ENCODE data around the gene MRPS12.
"Not testable (repeated sequence)": the region's sequence is repeated elsewhere in the genome, so short reads cannot be mapped to it uniquely, and the experiment has no call there.

Gene MRPS12

DNA sequence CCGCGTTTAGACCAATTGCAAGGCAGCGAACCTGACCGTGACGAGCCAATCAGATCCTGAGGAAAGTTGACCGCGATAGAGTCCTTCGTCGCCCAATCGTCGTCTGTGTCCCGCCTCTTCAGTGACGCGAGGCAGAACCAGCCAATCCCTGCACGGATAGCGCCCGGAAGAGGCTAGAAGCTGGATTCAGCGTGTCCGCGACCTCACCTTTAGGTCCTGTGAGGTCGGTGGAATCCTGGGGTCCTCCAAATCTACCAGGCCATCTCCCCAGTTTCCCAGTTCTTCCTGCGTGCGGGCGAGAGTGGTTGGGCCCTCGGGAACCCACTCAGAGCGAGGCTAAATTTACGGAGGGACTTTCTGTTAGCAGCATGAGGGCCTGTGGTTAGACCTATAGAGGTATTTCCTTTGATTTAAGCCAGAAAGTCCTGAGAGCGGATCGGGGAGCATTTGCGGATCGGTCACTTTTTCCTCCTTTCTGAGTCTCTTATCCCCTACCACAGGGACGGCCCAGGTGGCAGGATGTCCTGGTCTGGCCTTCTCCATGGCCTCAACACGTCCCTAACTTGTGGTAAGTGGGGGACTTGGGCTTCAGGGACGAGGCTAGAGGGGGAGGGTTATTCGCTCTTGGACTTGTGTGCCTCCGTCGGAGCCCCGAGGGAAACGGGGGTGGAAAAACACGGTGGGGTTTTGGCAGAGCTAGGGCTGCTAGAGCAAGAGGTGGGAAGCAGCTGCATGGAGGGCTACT lies at the start of gene MRPS12:
Gene MRPS12 (plus strand): TSS at position 169 of the 745 bp plus-strand sequence. CDS start 351 bp downstream, at position 520.
- DNase-seq, result peak in 50 of 58 donors; percentile 92 to 100 (median 98)

DNA sequence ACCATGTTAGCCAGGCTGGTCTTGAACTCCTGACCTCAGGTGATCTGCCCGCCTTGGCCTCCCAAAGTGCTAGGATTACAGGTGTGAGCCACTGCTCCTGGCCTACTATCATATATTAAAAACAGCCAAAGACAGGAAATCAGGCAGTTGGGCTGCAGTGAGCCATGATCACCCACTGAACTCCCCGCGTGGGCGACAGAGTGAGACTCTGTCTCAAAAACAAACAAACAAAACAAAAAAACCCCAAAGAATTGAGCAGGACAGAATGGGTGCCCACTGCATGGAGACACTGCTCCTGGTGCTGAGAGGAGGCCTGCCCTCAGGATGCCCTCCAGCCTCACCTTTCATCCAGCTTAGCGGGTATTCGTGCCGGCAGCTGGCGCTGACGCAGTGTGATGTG lies 47.5 kb upstream of the MRPS12 start:
- DNase-seq, result no peak

DNA sequence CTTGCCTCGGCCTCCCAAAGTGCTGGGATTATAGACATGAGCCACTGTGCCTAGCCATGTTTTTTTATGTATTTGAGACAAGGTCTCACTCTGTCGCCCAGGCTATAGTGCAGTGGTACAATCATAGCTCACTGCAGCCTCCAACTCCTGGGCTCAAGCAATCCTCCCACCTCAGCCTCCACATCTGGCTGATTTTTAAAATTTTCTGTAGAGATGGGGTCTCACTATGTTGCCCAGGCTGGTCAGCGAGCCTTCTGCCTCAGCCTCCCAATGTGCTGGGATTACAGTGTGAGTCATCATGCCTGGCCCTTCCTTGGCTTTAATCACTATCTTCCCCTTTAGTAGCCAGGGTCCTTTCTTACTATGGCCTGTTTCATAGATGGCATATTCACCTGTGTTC lies 46.1 kb upstream of the MRPS12 start:
- DNase-seq, result not testable (repeated sequence)

DNA sequence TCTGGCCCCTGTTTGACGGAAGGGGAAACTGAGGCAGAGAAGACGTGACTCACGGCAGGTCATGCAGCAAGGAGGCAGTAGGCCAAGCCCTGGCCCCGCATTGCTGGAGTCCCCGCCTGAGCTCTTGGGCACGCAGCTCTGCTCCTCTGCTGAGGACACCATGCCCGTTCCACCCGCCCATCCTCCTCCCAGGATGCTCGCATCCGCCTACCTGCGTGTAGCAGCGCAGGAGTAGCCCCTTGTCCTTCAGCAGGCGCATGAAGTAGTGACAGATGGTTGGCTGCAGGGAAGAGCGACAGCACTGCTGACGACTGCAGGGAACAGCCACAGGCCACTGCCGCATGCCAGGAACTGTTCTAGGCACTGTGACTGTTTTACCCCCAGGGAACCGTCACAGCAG lies 41.9 kb upstream of the MRPS12 start:
- peak in 4 of 58 donors; percentile 14 to 48 (median 22) for DNase-seq

DNA sequence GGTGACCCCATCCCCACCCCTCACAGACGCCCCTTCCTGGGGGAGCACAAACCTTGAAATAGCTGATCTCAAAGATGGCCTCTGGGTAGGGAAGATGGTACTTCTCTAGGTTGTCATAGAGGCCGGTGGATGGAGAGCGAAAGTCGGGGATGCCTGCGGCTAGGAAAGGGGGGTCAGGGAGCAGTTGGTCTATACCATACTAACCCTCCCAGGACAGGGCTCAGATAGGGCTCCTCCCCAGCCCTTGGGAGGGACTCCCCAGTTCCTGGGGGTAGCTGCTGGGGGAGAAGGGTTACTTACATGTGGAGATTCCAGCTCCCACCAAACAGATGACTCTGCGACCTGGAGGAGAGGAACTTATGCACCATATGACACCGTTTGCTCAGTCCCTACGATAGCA lies 40.9 kb upstream of the MRPS12 start:
- no peak for DNase-seq

DNA sequence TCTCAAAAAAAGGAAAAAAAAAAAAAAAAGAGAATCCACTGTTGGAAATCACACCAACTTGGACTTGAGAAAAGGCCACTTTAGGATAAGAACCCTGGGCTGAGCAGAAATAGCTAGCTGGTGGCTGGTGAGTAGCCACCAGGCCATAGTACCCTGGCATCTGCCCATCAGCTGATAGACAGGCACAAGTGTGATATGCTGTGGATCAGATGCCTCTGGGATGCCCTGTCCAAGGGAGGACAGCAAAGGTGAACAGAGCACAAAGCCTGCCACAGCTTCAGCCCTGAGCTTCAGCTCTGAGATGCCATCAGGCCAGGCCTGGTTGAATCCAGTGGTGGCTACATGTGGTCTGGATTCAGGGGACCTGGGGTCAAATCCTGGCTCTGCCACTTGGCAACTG lies 40.1 kb upstream of the MRPS12 start:
- DNase-seq, result no peak

DNA sequence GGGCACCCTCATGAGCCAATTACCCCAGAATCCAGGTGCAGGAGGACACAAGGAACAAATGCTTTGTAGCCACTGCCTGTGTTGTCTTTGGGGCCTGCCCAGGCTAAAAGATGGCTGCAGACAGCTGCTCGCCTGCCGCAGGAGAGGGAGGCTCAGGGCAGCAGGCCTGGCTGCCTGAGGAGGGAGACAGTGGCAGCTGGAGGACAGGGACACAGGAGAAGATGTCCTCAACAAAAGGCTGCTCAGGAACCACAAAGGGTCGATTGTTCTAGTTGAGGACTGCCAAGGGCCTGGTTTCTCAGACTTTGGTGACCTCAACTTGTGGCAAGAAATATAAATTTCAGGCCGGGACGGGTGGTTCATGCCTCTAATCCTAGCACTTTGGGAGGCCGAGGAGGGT lies 39.0 kb upstream of the MRPS12 start:
- peak in 29 of 58 donors; percentile 4 to 78 (median 38) for DNase-seq

DNA sequence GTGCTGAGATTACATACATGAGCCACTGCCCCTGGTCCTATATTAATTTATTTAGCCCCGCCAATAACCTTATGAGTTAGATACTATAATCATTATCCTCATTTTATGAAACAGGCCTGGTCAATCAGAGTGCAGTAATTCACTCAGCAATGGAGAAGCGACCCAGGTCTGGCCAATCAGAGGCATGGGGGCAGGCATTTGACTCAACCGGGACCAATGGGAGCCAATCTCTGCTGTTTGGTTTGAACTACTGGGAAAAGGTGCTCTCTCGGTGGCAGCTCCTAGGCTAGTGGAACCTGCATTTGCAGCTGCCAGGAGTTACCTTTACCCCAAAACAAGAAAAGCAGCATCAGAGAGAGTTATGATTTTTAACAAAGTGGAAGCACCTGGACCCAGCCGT lies 37.9 kb upstream of the MRPS12 start:
- no peak for DNase-seq

DNA sequence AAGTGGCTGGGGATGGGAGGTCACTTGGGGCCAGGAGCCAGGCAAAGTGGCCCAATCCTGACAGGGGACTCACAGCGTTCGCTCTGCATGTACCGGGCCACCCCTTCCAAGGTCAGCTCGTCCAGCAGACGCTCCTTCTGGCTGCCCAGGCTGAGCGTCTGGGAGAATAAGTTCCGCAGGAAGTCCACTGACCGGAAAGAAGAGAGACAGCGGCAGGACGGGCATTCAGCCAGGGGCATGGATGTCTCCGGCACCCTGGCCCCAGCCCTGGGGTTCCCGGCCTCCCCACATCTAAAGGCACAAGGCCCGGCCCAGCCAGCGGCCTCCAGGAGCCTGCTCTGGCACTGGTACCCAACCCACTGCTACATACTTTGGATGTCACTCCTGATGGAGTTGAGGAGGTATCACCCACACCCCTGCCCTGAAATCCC lies 37.4 kb upstream of the MRPS12 start:
- peak in 3 of 58 donors; percentile 6 to 15 (median 15) for DNase-seq

DNA sequence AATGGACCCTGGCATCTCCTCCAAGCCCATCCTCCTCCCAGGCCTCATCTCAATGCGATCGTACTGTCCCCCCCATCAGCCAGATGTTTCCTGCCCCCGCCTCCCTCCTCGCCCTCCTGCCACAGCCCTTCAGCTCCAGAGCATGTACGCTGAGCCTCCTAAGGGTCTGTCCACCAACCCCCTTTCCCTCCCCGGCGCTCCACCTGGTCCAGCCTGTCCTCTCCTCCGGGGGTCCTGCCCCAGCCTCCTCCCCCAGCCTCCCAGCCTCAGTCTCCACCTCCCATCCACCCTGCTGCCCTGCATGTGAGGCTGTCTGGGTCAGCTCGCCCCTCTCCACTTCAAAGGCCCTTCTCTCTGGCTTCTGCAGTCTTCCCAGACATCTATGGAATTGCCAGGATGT lies 35.8 kb upstream of the MRPS12 start:
- DNase-seq, result no peak

DNA sequence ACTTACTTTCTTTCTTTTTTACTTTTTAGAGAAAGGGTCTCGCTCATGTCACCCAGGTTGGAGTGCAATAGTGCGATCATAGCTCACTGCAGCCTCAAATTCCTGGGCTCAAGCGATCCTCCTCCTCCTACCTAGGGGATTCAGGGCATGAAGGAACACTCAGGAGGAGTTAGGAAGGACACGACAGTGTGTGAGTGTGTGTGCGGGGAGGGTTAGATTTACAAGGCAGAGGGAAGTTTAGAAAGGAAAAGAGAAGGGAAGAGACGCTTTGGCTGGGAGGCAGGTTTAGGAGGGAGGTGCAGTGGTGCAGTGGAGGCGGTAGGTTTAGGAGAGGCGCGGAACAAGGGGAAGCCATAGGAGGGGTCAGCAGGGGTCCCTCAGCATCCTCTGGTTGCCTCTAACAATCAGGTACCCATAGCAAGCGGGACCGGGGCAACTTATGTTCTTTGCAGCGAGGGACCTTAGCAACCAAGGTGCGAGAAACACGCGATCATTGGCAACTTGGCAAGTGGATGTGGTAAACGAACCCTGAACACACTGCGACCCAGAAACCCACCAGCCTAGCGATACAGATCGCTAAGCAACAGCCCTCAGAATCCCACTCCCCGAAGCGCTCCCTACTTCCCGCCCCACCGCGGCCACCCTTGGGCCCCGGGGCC lies 31.8 kb upstream of the MRPS12 start:
- peak in 4 of 58 donors; percentile 32 to 51 (median 40) for DNase-seq

DNA sequence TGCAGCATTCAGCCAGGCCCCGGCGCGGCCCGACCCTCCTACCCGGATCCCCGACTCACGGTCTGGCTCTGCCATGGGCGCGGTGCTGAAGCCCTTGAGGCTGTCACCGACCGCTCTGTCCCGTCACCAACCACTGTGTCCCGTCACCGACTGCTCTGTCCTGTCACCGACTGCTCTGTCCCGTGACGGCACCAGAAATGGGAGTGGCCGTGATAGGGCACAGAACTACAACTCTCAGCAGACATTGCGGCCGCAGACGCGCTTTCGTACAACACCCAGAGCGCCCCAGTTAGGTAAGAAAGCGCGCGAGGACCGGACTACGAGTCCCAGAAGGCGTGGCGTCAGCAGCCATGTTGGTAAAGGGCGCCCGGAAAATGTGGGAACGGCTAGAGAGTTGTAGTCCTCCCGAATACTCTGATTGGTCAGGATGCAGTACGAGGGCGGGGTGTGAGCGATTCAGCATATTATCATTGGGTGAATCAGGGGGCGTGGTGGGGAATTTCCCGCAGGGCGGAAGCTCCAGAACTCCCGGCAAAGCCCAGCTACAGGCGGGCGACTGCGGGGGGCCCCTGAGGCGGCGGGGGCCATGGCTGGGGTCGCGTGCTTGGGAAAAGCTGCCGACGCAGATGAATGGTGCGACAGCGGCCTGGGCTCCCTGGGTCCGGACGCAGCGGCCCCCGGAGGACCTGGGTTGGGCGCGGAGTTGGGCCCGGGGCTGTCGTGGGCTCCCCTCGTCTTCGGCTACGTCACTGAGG lies 31.1 kb upstream of the MRPS12 start, which contains the start of the genes NFKBIB and SIRT2:
Gene NFKBIB (plus strand): TSS at position 523 of the 755 bp plus-strand sequence. CDS start 64 bp downstream, at position 587.
Gene SIRT2 (minus strand): TSS at position 172 of the 755 bp plus-strand sequence. CDS start 97 bp downstream, at position 75.
- DNase-seq, result peak; percentile 88 to 100 (median 100)

DNA sequence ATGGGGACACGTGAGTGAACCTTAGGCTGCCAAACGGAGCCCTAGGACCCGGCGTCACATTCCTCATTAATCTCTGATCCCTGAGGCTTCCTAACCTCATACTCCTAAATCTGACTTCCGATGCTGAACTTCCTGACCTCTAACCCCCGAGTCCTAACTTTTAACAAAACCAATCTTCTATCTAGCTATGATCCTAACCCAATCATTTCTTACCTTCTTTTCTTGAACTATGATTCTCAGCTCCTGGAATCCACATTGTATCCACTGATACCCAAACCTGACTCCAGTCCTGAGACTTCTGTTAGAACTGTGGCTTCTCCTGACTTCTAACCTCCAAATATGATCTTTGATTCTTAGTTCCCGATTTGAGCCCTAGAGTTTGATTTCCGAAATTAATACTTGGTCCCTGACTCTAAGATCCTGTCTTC lies 30.5 kb upstream of the MRPS12 start:
- DNase-seq, result no peak

DNA sequence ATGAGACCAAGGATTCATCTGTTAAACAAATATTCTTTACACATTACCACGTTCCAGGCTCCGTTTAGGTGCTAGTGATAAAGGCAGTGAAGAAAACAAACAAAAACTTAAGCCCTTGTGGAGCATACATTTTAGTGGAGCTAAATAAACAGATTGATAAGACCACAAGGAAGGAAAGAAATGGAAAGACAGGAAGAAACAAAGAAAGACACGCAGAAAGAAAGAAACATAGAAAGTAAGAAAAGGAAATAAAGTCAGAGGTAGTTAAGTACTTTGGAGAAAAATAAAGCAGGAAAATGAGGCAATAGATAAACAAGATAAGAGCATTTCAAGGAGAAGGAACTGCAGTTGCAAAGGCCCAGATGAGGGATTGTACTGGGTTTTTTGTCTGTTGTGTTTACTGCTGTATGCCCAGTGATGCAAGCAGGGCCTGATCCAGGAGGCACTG lies 30.0 kb upstream of the MRPS12 start:
- no peak for DNase-seq

DNA sequence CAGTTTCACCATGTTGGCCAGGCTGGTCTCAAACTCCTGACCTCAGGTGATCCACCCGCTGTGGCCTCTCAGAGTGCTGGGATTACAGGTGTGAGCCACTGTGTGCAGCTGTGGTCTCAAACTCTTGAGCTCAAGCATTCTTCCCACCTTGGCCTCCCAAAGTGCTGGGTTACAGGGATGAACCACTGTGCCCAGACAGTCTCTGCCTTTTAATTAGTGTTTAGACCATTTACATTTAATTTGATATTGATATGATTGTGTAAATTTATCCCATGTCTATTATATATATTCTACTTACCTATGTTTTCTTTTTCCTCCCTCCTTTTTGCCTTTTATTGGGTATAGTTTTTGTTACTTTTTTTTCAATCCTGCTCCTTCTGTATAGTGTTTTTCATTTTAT lies 29.1 kb upstream of the MRPS12 start:
- no peak for DNase-seq

DNA sequence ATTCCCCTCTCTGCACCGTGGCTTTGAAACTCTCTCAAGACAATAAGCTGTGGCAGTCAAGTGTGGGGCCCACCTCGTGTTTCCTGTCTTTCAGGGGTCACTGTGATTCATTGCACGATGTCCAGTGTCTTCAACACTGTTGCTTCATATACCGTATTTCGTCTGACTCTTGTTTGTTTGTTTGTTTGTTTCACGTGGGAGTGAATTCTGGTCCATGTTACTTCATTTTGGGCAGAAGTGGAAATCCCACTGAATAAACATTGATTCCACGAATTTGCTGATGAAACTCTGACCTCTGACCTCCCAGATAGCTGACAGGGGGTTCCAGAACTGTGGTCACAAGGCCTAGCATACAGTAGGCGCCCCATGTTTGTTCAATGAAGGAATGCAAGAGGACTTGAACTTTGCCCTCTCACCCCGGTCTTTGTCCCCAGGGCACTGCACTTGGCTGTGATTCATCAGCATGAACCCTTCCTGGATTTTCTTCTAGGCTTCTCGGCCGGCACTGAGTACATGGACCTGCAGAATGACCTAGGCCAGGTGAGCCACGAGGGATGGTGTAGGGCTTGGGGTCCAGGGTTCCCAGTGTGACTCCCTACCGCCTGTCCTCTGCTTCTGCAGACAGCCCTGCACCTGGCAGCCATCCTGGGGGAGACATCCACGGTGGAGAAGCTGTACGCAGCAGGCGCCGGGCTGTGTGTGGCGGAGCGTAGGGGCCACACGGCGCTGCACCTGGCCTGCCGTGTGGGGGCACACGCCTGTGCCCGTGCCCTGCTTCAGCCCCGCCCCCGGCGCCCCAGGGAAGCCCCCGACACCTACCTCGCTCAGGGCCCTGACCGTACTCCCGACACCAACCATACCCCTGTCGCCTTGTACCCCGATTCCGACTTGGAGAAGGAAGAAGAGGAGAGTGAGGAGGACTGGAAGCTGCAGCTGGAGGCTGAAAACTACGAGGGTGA lies 25.9 kb upstream of the MRPS12 start:
- no peak for DNase-seq

DNA sequence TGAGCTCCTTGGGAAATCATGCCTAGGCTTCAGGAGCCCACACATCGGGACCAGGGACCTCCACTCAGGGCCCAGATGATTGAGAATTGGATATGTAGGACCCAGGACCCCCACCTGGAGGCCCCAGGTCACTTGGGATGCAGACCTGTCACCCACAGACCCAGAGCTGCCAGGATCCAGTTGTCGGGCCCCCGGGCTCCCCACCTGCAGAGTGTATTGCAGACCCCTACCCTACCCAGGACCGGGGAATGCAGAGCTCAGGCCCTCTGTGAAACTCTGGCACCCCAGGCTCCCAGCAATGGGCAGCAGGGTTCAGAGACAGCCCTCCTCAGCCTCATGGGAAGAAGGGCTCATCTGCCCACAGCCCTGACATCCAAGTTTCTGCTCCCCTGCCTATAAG lies 25.1 kb upstream of the MRPS12 start:
- DNase-seq, result no peak

DNA sequence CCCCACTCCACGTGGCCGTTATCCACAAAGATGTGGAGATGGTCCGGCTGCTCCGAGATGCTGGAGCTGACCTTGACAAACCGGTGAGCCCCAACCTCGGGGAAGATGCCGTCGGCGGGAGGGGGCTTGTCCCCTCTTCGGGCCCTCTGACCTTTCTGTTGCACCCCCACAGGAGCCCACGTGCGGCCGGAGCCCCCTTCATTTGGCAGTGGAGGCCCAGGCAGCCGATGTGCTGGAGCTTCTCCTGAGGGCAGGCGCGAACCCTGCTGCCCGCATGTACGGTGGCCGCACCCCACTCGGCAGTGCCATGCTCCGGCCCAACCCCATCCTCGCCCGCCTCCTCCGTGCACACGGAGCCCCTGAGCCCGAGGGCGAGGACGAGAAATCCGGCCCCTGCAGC lies 23.5 kb upstream of the MRPS12 start:
- no peak for DNase-seq

DNA sequence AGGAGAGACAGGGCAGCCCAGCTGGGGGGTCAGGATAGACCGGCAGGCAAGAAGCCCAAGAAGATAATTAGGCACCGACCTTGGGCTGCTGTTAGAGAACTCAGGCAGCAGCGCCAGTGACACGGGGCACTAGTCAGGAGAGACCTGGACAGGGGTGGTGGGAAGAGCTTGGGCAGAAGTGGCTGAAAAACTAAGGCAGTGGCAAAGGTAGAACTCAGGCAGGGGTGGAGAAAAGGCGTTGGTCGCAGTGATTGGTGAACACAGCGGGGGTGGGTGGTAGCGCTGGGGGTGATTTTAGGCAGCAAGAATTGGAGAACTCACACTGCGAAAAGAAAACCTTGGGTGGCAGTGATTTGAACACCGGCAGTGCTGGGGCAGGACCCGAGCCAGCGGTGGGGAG lies 23.1 kb upstream of the MRPS12 start:
- no peak for DNase-seq

DNA sequence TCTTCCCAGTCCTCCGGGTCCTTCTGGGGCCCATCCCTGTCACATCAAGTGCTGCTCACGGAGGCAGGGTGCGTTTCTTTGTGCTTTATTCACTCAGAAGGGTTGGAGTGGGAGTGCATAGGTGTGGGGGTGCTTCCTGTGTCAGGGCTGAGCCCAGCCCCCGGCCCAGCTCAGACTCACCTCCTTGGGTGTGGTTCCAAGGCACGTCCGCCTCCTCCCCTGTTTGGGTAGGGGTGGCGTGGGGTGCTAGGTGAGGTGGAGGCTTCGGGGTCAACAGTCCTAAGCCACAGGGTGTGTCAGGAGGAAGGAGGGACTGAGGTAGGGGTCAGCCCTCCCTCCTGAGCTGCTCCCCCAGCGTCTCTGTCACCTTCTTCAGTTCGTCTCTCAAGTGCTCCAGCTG lies 21.8 kb upstream of the MRPS12 start:
- DNase-seq, result peak in 1 of 58 donors; percentile 24
